Activated CD8-positive, alpha-beta memory T cell treated with anti-CD3 and anti-CD28 coated beads, Interleukin-2, amount 50 U/mL, for 24 hours (primary cell): ENCODE results near the gene MEIS2.

ENCODE experiments used
- DNase-seq: peaks from one replicate; pipeline ENCODE4 v3.0.0-alpha.2; 2020; ENCODE audit errors: extremely low read depth

The MEIS2 gene

GRCh38 chr15:37100109-37100965 is at the start of gene MEIS2:
MEIS2 (minus strand) TSS chr15:37100549; CDS start chr15:37099466, 1,083 bp downstream.
- no peak for DNase-seq

DNA sequence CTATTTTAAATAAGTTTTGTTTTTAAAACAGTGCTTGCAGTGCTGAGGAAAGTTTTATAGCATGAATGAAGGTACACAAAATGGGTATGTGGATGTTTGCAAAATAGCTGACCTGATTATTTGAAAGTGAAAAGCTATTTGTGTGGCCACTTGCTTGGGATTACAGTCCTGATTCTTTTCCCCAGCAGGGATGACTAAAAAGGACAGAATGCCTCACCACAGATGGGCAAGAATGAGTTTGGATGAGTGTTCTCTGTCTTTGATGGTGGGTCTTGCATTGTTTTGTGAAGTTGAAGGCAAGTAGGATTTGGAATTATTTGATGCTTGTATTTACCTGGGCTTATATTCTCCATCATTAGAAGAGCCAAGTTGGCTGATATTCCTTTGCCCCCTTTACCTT is 48.8 kb upstream of the MEIS2 start:
- DNase-seq = no peak

DNA sequence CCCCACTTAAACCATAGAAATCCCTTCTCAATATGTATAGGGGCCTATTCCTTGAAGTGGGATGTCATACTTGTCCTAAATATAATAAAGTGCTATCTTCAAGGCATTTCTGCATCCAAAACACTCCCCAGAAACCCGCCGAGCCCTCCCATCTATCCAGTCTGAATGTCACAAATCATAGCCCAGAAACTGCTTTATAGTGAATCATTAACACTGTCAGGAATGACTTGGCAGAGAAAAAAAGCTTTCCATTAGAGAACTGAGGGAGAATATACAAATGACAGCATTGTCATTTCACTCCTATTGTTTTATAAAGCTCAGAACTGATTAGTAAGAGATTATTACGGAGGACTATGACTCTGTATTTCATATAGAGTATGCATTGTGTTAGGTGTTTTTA is 48.4 kb upstream of the MEIS2 start:
- DNase-seq = no peak

DNA sequence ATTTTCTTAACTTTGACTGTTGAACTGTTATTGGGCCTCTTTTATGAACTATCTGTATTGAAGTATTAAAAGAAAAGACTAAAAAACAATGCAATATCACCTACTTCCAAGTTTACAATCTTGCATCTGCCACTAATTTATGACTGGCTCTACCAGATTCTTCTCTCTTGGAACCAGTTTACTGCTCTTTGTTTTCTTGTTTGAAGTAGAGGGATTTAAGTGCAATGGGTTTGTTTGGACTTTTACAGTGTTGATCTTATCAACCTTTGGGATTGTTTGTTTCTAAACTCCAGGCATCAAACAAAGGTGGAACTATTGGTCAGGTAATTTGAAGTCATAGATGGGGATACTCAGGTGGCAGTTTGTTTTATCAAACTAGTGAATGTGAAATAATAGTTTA is 43.0 kb upstream of the MEIS2 start:
- no peak for DNase-seq

- no peak for DNase-seq
These were observed 42.0 kb upstream of the MEIS2 start for GRCh38 chr15:37142371-37142770.

DNA sequence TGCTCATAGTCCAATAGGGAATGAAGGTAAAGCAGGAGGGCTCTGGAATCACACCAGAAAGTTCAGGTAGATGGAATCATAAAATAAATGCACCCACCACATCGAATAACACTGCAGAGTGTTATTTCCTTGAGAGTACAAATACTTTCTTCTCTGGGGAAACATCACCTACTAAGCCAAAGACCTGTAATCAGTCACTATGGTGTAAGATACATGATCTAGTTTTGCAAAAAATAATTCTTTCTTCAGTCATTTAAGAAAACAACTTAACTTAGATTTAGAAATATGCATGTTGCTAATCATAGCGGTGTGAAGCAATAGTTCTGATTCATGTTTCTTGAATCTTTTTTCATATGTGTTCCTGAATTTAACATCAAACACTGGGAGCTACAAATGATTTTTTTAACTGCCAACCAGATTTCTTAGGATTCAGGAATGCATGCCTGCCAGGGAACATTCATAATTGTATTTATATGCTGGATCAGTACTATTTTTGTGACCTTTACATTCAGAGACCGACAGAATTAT is 40.2 kb upstream of the MEIS2 start:
- no peak for DNase-seq

- no peak for DNase-seq
These were observed 38.4 kb upstream of the MEIS2 start for GRCh38 chr15:37138591-37139215.

DNA sequence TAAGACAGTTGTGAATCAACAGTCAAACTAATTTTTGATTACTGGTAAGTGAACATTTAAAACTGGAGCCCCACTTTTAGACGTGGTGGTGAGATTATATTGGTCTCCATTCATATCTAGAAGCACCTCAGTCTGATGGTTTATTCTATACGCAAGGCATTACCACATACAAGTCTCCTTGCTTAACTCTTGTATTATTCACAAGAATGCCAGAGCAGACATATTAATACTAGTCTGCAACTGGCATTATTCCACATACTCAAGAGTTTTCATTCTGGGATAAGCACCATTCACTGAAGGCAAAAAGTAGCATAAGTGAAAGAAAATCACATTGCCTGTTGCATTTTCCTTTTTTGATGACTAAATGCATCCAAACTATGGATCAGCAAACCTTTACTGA is 36.9 kb upstream of the MEIS2 start:
- DNase-seq = no peak

DNA sequence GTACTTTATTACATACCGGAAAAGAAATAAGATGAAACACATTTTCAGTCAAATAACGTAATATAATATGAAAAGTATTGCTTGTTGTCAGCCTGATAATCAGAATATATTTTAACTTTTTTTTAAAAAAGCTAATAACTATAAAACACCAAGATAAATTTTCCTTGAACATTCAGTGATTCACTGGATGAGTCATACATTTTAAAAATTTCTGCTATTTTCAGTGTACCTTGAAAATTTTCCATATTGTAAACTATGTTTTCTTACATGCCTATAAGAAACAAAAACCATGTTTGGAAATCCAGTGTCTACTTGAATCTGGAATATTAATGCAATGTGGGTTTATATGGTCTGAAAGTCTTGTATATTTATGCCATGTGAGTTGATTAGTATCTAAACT is 36.3 kb upstream of the MEIS2 start:
- no peak for DNase-seq

DNA sequence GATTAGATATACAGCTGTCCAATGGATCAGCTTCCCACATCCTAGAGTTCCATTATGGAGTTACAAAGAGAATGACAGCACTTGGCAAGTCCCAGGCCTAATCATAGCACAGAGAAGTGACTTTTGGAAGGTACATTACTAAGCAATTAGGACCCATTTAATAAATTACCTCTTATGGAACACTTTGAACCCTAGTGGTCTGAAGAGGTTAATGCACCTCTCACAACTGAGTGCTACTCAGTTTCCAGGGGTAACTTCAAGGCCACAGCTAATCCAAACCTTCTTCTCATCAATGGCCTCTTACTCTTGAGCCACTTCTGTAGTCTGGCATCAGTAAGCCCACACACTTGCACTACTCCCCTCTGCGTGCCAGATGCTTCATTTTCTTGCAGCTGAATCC is 34.9 kb upstream of the MEIS2 start:
- DNase-seq = no peak

DNA sequence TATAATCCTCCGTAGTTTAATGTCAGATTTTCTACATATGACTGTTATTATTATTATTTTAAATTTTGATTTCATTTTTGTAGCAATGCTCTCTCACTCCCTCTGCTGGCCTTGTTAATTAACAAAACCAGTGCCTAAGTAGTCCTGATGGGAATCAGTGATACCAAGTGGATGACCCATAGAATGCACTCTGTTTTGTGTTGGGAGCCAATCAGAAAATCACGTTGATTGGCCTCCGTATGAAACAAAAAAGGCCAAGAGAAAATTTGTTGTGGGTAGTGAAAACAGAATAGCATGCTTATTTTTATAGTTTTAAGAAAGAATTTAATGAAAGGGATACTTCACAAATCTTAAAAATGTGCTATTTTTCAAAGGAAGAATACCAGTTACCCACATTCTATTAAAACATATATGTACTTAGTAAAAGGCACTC is 34.4 kb upstream of the MEIS2 start:
- no peak for DNase-seq

DNA sequence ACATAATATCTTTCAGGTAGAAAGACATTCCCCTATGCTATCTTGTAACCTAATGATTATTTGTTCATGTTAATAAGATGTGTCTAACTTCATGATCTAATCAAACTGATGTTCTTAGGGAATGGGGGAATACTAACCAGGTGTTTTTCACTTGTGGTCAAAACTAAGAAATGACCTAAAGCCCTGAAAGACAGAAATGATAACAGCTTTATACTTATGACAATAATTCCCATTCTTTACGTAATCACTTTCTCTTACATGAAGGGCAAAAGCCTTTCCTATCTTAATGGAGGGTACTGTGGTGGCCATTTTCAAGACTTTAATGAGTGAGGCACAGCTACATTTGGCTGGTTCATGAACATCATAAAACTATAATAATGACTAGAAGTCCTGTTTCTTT is 33.9 kb upstream of the MEIS2 start:
- no peak for DNase-seq

DNA sequence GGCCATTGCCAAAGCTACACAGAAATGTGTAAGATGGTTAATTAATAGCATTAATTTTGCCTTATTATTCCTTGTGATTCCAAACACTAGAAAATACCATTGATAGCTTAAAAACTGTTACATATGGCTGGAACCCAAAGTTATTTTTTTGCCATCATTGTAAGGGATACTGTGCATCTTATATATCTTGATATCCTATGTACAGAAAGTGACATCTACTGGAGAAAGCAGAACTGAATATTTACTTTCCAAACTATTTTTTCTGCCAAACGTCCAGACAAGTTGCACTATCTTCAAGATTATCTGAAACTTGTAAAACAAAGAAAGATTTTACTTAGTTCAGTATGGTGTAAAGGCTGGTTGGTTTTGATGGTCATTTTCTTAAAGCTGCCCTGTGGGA is 33.3 kb upstream of the MEIS2 start:
- no peak for DNase-seq

GRCh38 chr15:37132826-37133417 is 32.6 kb upstream of the MEIS2 start:
- no peak for DNase-seq

- no peak for DNase-seq
These were observed 31.3 kb upstream of the MEIS2 start for GRCh38 chr15:37131621-37132020.

DNA sequence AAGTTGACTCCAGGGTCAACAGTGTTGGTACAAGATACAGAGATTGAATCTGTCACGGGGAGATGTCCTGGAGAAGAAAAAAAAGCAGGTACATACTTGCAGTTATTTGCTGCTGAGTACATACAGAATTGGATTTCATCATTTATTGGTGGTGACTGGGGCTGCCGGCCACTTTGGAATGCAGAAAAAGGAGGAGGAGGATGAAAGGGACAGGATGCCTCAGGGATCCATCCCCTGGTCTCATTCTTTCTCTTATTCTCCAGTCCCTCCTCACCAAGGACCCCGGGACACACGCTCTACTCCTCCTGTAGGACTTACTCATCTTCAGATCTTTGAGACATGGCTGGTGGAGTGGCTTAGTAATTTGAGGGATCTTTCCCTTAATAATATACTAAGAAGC is 30.0 kb upstream of the MEIS2 start:
- DNase-seq = no peak

DNA sequence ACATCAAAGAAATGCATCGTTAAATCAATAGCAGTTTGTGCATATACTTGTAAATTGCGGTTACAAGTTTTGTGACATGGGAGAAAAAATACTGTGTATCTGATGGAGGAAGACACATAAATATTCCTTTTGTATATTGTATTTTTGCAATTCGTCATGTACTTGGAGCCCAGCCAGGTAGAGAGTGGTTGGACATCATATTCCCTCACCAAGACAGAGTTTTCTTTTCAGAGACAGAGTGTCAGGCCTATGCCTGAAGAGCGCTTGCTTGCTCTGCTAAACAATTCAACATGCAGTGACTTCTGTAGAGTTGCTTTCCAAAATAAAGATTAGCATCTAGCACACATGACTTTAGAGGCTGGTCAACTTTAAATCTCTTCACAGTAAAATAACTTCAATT is 24.8 kb upstream of the MEIS2 start:
- DNase-seq = no peak

DNA sequence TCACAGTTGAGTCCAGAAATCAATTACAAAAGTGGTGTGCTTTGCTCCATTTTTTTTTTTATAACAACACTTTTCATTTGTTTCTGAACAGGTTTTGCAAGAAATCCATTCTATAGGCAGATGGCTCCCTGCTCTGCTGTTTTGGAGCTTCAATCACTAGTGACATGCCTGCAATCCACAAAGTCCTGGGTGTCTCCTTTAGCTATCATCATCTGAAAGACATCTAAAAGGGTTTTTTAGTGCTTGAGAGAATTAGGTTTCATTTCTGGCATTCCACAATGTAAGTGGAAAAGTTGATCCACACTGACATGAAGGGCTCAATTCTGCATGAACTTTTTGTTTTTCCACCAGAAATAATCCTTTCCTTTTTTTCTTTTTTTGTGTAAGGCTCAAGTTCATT is 24.0 kb upstream of the MEIS2 start:
- no peak for DNase-seq

DNA sequence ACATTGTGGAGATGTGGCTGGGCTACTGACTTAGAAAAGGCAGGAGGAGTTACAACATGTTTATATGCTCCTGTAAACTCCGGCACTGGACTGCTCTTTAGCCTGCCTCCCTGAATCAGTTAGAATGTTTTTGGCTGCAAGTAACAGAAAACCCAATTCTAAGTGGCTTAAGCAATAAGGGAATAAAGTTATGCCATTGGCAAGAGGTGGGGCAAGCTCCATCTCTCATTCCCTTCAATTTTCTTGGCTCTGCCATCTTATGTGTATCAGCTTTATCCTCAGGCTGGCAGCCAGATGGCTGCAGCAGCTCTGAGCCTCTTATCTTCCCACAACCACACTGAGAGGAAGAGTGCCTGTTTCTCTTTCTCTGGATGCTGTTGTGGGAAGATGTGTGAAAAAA is 22.4 kb upstream of the MEIS2 start:
- no peak for DNase-seq

DNA sequence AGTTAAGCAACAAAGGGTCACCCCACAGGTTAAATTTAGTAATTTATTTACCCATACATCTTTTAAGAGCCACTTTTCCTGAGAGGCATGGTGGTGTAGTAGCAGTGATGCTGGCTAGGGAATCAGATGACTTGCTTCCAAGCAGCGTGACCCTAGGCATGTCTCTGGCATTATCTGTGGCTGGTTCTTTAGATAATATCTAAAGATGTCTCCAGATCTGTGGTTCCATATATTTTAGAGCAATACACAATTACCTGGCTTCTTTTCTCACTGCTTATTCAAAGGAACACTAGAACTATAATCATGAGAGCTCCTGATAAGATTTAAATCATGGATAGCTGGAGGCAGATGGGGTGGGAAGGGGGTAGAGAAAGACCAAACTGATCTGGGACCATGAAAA is 21.1 kb upstream of the MEIS2 start:
- DNase-seq = no peak

DNA sequence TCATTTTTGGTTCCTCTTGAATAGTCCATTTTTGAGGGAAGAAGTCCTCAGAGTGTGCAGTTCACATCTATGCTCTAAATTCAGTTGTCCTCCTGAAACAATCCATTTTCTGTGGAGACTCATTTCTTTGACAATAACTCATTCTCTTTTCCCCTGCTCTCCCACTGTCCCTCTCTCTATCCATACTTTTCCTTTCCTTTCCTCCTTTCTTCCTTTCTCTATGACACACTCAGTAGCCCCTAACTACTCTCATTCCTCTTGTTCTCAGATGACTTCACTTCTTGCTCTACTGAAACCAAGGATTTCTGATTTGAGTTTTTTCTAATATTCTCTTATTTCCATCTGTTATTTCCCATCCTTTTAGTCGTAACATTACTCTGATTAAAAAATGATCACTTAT is 16.7 kb upstream of the MEIS2 start:
- no peak for DNase-seq

DNA sequence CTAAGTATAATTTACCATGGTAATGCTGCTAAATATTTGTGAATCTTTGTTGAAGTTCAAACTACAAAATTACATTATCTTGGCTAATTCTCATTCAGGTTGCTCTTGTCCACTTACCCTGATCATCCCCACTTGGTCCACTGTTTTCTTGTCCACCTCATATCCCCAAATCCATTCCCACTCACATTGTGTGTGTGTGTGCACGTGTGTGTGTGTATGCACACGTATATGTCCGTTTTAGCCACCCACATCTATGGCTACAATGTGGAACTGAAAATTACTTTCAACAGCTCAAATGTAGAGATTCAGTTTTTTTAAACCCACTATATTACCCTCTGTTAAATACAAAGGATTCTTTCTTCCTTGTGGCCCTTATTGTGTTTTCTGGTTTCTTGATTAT is 15.2 kb upstream of the MEIS2 start:
- DNase-seq = no peak
